ENCODE results near the gene MAP2. TPM values are rescaled to one million over a fixed set of nuclear protein-coding genes. Genes with fewer than 3 reads are reported as not detected.

Gene MAP2
- polyA plus RNA-seq (2012; ENCODE audit: missing spikeins): not detected

GRCh38 chr2:209423562-209424198 is at the start of gene MAP2:
TSS of gene MAP2 (plus strand) at chr2:209424047. CDS start at chr2:209653171, 229,124 bp downstream.
- peak; percentile 58 for FAIRE-seq
- peak; percentile 68 for DNase-seq (ENCODE audit: insufficient read length)
- TF ChIP-seq POLR2AphosphoS5 (IDR thresholded peaks at IDR 0.05; ENCODE audit: low read depth, low read length): no peak
- no peak for TF ChIP-seq POLR2A (IDR thresholded peaks at IDR 0.05; ENCODE audit: low read depth, low read length)
- TF ChIP-seq TAF1 (IDR thresholded peaks at IDR 0.05; ENCODE audit: borderline replicate concordance, low read depth, low read length): no peak

- DNase-seq (ENCODE audit: insufficient read length): no peak
- no peak for FAIRE-seq
- TF ChIP-seq POLR2AphosphoS5 (IDR thresholded peaks at IDR 0.05; ENCODE audit: low read depth, low read length): no peak
- no peak for TF ChIP-seq POLR2A (IDR thresholded peaks at IDR 0.05; ENCODE audit: low read depth, low read length)
- TF ChIP-seq TAF1 (IDR thresholded peaks at IDR 0.05; ENCODE audit: borderline replicate concordance, low read depth, low read length): no peak
Measured at GRCh38 chr2:209376686-209377085, 47.2 kb upstream of the MAP2 start.

- FAIRE-seq: no peak
Measured at GRCh38 chr2:209380293-209380692, 43.6 kb upstream of the MAP2 start.

GRCh38 chr2:209381091-209381490 is 42.8 kb upstream of the MAP2 start:
- TF ChIP-seq POLR2A (IDR thresholded peaks at IDR 0.05; ENCODE audit: low read depth, low read length): no peak
- TF ChIP-seq TAF1 (IDR thresholded peaks at IDR 0.05; ENCODE audit: borderline replicate concordance, low read depth, low read length): no peak
- TF ChIP-seq POLR2AphosphoS5 (IDR thresholded peaks at IDR 0.05; ENCODE audit: low read depth, low read length): no peak
- DNase-seq (ENCODE audit: insufficient read length): no peak
- FAIRE-seq: no peak

More at GRCh38 chr2:209380293-209380692, 43.6 kb upstream of the MAP2 start:
- peak; percentile 4 for DNase-seq (ENCODE audit: insufficient read length)
- TF ChIP-seq POLR2A (IDR thresholded peaks at IDR 0.05; ENCODE audit: low read depth, low read length): no peak
- TF ChIP-seq TAF1 (IDR thresholded peaks at IDR 0.05; ENCODE audit: borderline replicate concordance, low read depth, low read length): no peak
- no peak for TF ChIP-seq POLR2AphosphoS5 (IDR thresholded peaks at IDR 0.05; ENCODE audit: low read depth, low read length)

GRCh38 chr2:209382775-209383174 is 41.1 kb upstream of the MAP2 start:
- FAIRE-seq: no peak
- TF ChIP-seq TAF1 (IDR thresholded peaks at IDR 0.05; ENCODE audit: borderline replicate concordance, low read depth, low read length) (no peak), POLR2A (IDR thresholded peaks at IDR 0.05; ENCODE audit: low read depth, low read length) (no peak), POLR2AphosphoS5 (IDR thresholded peaks at IDR 0.05; ENCODE audit: low read depth, low read length) (no peak)

GRCh38 chr2:209383212-209383611 is 40.6 kb upstream of the MAP2 start:
- DNase-seq (ENCODE audit: insufficient read length) (no peak), FAIRE-seq (no peak)
- no peak for TF ChIP-seq POLR2AphosphoS5 (IDR thresholded peaks at IDR 0.05; ENCODE audit: low read depth, low read length)
- TF ChIP-seq TAF1 (IDR thresholded peaks at IDR 0.05; ENCODE audit: borderline replicate concordance, low read depth, low read length): no peak
- no peak for TF ChIP-seq POLR2A (IDR thresholded peaks at IDR 0.05; ENCODE audit: low read depth, low read length)

More at GRCh38 chr2:209382775-209383174, 41.1 kb upstream of the MAP2 start:
- no peak for DNase-seq (ENCODE audit: insufficient read length)

GRCh38 chr2:209387389-209387788 is 36.5 kb upstream of the MAP2 start:
- no peak for FAIRE-seq
- no peak for TF ChIP-seq POLR2AphosphoS5 (IDR thresholded peaks at IDR 0.05; ENCODE audit: low read depth, low read length)
- no peak for TF ChIP-seq POLR2A (IDR thresholded peaks at IDR 0.05; ENCODE audit: low read depth, low read length)
- no peak for TF ChIP-seq TAF1 (IDR thresholded peaks at IDR 0.05; ENCODE audit: borderline replicate concordance, low read depth, low read length)
- DNase-seq (ENCODE audit: insufficient read length): no peak

GRCh38 chr2:209388446-209389037 is 35.3 kb upstream of the MAP2 start:
- FAIRE-seq (no peak), DNase-seq (ENCODE audit: insufficient read length) (no peak)
- TF ChIP-seq POLR2A (IDR thresholded peaks at IDR 0.05; ENCODE audit: low read depth, low read length): no peak
- TF ChIP-seq TAF1 (IDR thresholded peaks at IDR 0.05; ENCODE audit: borderline replicate concordance, low read depth, low read length): no peak
- no peak for TF ChIP-seq POLR2AphosphoS5 (IDR thresholded peaks at IDR 0.05; ENCODE audit: low read depth, low read length)

- no peak for DNase-seq (ENCODE audit: insufficient read length)
- TF ChIP-seq POLR2AphosphoS5 (IDR thresholded peaks at IDR 0.05; ENCODE audit: low read depth, low read length) (no peak), TAF1 (IDR thresholded peaks at IDR 0.05; ENCODE audit: borderline replicate concordance, low read depth, low read length) (no peak), POLR2A (IDR thresholded peaks at IDR 0.05; ENCODE audit: low read depth, low read length) (no peak)
Measured at GRCh38 chr2:209389171-209389618, 34.7 kb upstream of the MAP2 start.

GRCh38 chr2:209390839-209391238 is 33.0 kb upstream of the MAP2 start:
- FAIRE-seq (no peak), DNase-seq (ENCODE audit: insufficient read length) (no peak)
- TF ChIP-seq POLR2A (IDR thresholded peaks at IDR 0.05; ENCODE audit: low read depth, low read length) (no peak), POLR2AphosphoS5 (IDR thresholded peaks at IDR 0.05; ENCODE audit: low read depth, low read length) (no peak), TAF1 (IDR thresholded peaks at IDR 0.05; ENCODE audit: borderline replicate concordance, low read depth, low read length) (no peak)

More at GRCh38 chr2:209389171-209389618, 34.7 kb upstream of the MAP2 start:
- no peak for FAIRE-seq

GRCh38 chr2:209391776-209392401 is 32.0 kb upstream of the MAP2 start:
- FAIRE-seq (no peak), DNase-seq (ENCODE audit: insufficient read length) (no peak)
- TF ChIP-seq POLR2A (IDR thresholded peaks at IDR 0.05; ENCODE audit: low read depth, low read length) (no peak), POLR2AphosphoS5 (IDR thresholded peaks at IDR 0.05; ENCODE audit: low read depth, low read length) (no peak)
